ENCODE data around the gene AFAP1.

Gene AFAP1

GRCh38 chr4:7765666-7766065, 174.0 kb downstream of the AFAP1 start:
- DNase-seq, result no peak

GRCh38 chr4:7764466-7764865, 175.2 kb downstream of the AFAP1 start:
- DNase-seq, result no peak

GRCh38 chr4:7763788-7764187, 175.9 kb downstream of the AFAP1 start:
- no peak for DNase-seq

- no peak for DNase-seq
Measured at GRCh38 chr4:7763106-7763505, 176.6 kb downstream of the AFAP1 start.

GRCh38 chr4:7762376-7763030, 177.2 kb downstream of the AFAP1 start:
- DNase-seq, result no peak

GRCh38 chr4:7761720-7762119, 177.9 kb downstream of the AFAP1 start:
- no peak for DNase-seq

GRCh38 chr4:7761312-7761711, 178.3 kb downstream of the AFAP1 start:
- no peak for DNase-seq

- no peak for DNase-seq
Measured at GRCh38 chr4:7760706-7761105, 179.0 kb downstream of the AFAP1 start.

GRCh38 chr4:7760228-7760627, 179.4 kb downstream of the AFAP1 start:
- no peak for DNase-seq

- DNase-seq, result no peak
Measured at GRCh38 chr4:7759635-7760034, 180.0 kb downstream of the AFAP1 start.

- no peak for DNase-seq
Measured at GRCh38 chr4:7759216-7759615, 180.4 kb downstream of the AFAP1 start.

GRCh38 chr4:7758476-7758875, 181.2 kb downstream of the AFAP1 start:
- no peak for DNase-seq

GRCh38 chr4:7757501-7758471, 181.9 kb downstream of the AFAP1 start:
- no peak for DNase-seq

- no peak for DNase-seq
Measured at GRCh38 chr4:7756561-7757355, 182.9 kb downstream of the AFAP1 start.

GRCh38 chr4:7756071-7756470, 183.6 kb downstream of the AFAP1 start:
- no peak for DNase-seq

GRCh38 chr4:7755561-7755960, 184.1 kb downstream of the AFAP1 start:
- no peak for DNase-seq

GRCh38 chr4:7754565-7755262, 184.9 kb downstream of the AFAP1 start:
- DNase-seq, result no peak

GRCh38 chr4:7753931-7754465, 185.7 kb downstream of the AFAP1 start:
- DNase-seq, result no peak

- DNase-seq, result no peak
Measured at GRCh38 chr4:7753271-7753670, 186.4 kb downstream of the AFAP1 start.

GRCh38 chr4:7752649-7753048, 187.0 kb downstream of the AFAP1 start:
- DNase-seq, result no peak

GRCh38 chr4:7750972-7751371, 188.7 kb downstream of the AFAP1 start:
- no peak for DNase-seq

- no peak for DNase-seq
Measured at GRCh38 chr4:7750523-7750922, 189.1 kb downstream of the AFAP1 start.
